Femur (tissue), 1 donor: ENCODE data around the gene PYGM.

Experiments
- DNase-seq: peaks from one replicate; pipeline ENCODE4 v3.0.0-alpha.2; 2017

PYGM gene

GRCh38 chr11:64790205-64791095 is 30.7 kb upstream of the PYGM start:
- no peak for DNase-seq

- no peak for DNase-seq
Measured at GRCh38 chr11:64789331-64790204, 29.8 kb upstream of the PYGM start.

GRCh38 chr11:64788321-64789215 is 28.8 kb upstream of the PYGM start:
- DNase-seq, result no peak

GRCh38 chr11:64787526-64788320 is 27.9 kb upstream of the PYGM start:
- DNase-seq, result peak; percentile 73

GRCh38 chr11:64786308-64786707 is 26.5 kb upstream of the PYGM start:
- no peak for DNase-seq

- no peak for DNase-seq
Measured at GRCh38 chr11:64784813-64785581, 25.2 kb upstream of the PYGM start.

GRCh38 chr11:64778473-64779298 is 18.9 kb upstream of the PYGM start, which contains the start of gene SF1:
Gene SF1, minus strand, starts transcription at chr11:64778542. Its CDS starts 150 bp downstream, at chr11:64778392.
- DNase-seq, result peak; percentile 100

GRCh38 chr11:64778223-64778472 is 18.4 kb upstream of the PYGM start:
- DNase-seq, result no peak

GRCh38 chr11:64777449-64778222 is 17.9 kb upstream of the PYGM start:
- DNase-seq, result peak; percentile 93

- no peak for DNase-seq
Measured at GRCh38 chr11:64776875-64777274, 17.1 kb upstream of the PYGM start.

- no peak for DNase-seq
Measured at GRCh38 chr11:64776425-64776824, 16.7 kb upstream of the PYGM start.

- DNase-seq, result no peak
Measured at GRCh38 chr11:64774144-64774543, 14.4 kb upstream of the PYGM start.

GRCh38 chr11:64772303-64773018 is 12.7 kb upstream of the PYGM start:
- no peak for DNase-seq

- DNase-seq, result no peak
Measured at GRCh38 chr11:64771861-64772260, 12.1 kb upstream of the PYGM start.

GRCh38 chr11:64770120-64770519 is 10.3 kb upstream of the PYGM start:
- no peak for DNase-seq

GRCh38 chr11:64769283-64769682 is 9.5 kb upstream of the PYGM start:
- DNase-seq, result no peak

GRCh38 chr11:64768300-64768694 is 8.5 kb upstream of the PYGM start:
- no peak for DNase-seq

- DNase-seq, result peak; percentile 74
Measured at GRCh38 chr11:64767344-64768299, 7.8 kb upstream of the PYGM start.
